NOMO-1 treated with DMSO at 0.1 percent for 48 hours (cell line): Measurements from ENCODE around the gene ABCD3.

Experiments used
- DNase-seq: peaks from one replicate; lab custom pipeline; 2025; ENCODE audit not compliant: unreplicated experiment; lab: John Stamatoyannopoulos, UW

ABCD3 gene

GRCh38 chr1:94456736-94457135 is 38.5 kb downstream of the ABCD3 start:
- DNase-seq = no peak

- no peak for DNase-seq
Measured at GRCh38 chr1:94462606-94463005, 44.4 kb downstream of the ABCD3 start.

GRCh38 chr1:94463056-94463764 is 45.0 kb downstream of the ABCD3 start:
- DNase-seq = peak; percentile 47

- peak; percentile 76 for DNase-seq
Measured at GRCh38 chr1:94463765-94464330, 45.7 kb downstream of the ABCD3 start.

GRCh38 chr1:94468708-94469107 is 50.5 kb downstream of the ABCD3 start:
- no peak for DNase-seq

GRCh38 chr1:94471271-94471670 is 53.1 kb downstream of the ABCD3 start:
- no peak for DNase-seq

- no peak for DNase-seq
Measured at GRCh38 chr1:94475232-94475631, 57.0 kb downstream of the ABCD3 start.

- DNase-seq = no peak
Measured at GRCh38 chr1:94479682-94480081, 61.5 kb downstream of the ABCD3 start.

GRCh38 chr1:94481473-94481933 is 63.3 kb downstream of the ABCD3 start:
- peak; percentile 46 for DNase-seq

GRCh38 chr1:94486990-94487389 is 68.8 kb downstream of the ABCD3 start:
- no peak for DNase-seq

GRCh38 chr1:94490556-94490955 is 72.4 kb downstream of the ABCD3 start:
- no peak for DNase-seq

- no peak for DNase-seq
Measured at GRCh38 chr1:94496076-94496755, 78.0 kb downstream of the ABCD3 start.

GRCh38 chr1:94501426-94501825 is 83.2 kb downstream of the ABCD3 start:
- no peak for DNase-seq

GRCh38 chr1:94501935-94502334 is 83.7 kb downstream of the ABCD3 start:
- DNase-seq = no peak

- DNase-seq = no peak
Measured at GRCh38 chr1:94503153-94503552, 85.0 kb downstream of the ABCD3 start.

GRCh38 chr1:94504601-94505000 is 86.4 kb downstream of the ABCD3 start:
- peak; percentile 4 for DNase-seq

- DNase-seq = no peak
Measured at GRCh38 chr1:94512816-94513215, 94.6 kb downstream of the ABCD3 start.

GRCh38 chr1:94514095-94514727 is 96.0 kb downstream of the ABCD3 start:
- peak; percentile 5 for DNase-seq

GRCh38 chr1:94515296-94515947 is 97.2 kb downstream of the ABCD3 start:
- no peak for DNase-seq

GRCh38 chr1:94519351-94519750 is 101.2 kb downstream of the ABCD3 start:
- DNase-seq = no peak

- DNase-seq = peak; percentile 33
Measured at GRCh38 chr1:94522304-94522703, 104.1 kb downstream of the ABCD3 start.
